Neural cell (in vitro differentiated cells): Measurements from ENCODE around the gene CAMKMT. TPM values are rescaled to one million over a fixed set of nuclear protein-coding genes. Genes with fewer than 3 reads are reported as not detected.

ENCODE experiments used
- H2AFZ ChIP-seq: fragments of 200-600, 300-800 bp; sonication (generic), shearing (Covaris generic); 2 replicates; pipeline ENCODE4 v1.6.0; 2014; ENCODE audit warnings: low read depth, mild to moderate bottlenecking, antibody characterized with exemption, low read length, moderate library complexity
- H3F3A ChIP-seq: fragments of 200-600 bp; shearing (Covaris generic); 2 replicates; pipeline ENCODE4 v1.6.1; 2016; ENCODE audit warnings: mild to moderate bottlenecking, moderate library complexity, mixed read lengths, antibody characterized with exemption, low read length; ENCODE audit not compliant: insufficient read depth, poor library complexity, severe bottlenecking
- H3K27ac ChIP-seq: fragments of 200-600, 300-800 bp; sonication (generic), shearing (Covaris generic); 2 replicates; pipeline ENCODE4 v1.5.1; 2014; ENCODE audit warnings: mild to moderate bottlenecking, low read length, moderate library complexity
- H3K27me3 ChIP-seq: fragments of 300-800, 200-600 bp; sonication (generic), shearing (Covaris generic); 2 replicates; pipeline ENCODE4 v1.6.0; 2014; ENCODE audit warnings: mild to moderate bottlenecking, low read depth, low read length, moderate library complexity; ENCODE audit not compliant: insufficient read depth
- H3K36me3 ChIP-seq: fragments of 300-800, 200-600 bp; sonication (generic), shearing (Covaris generic); 2 replicates; pipeline ENCODE4 v1.5.1; 2014; ENCODE audit warnings: mild to moderate bottlenecking, antibody characterized with exemption, low read length, moderate library complexity; ENCODE audit not compliant: insufficient read depth
- H3K4me2 ChIP-seq: fragments of 300-800, 200-600 bp; sonication (generic), shearing (Covaris generic); 2 replicates; pipeline ENCODE4 v1.6.0; 2014; ENCODE audit warnings: mild to moderate bottlenecking, low read length
- H3K4me3 ChIP-seq: fragments of 300-800, 200-600 bp; sonication (generic), shearing (Covaris generic); 2 replicates; pipeline ENCODE4 v1.5.1; 2014; ENCODE audit warnings: mild to moderate bottlenecking, low read length, moderate library complexity
- H3K79me2 ChIP-seq: fragments of 200-600 bp; shearing (Covaris generic); replicated peaks from 2 replicates; pipeline ENCODE4 v1.6.0; 2014; ENCODE audit warnings: mild to moderate bottlenecking, low read length, moderate library complexity; ENCODE audit not compliant: insufficient read depth
- H3K9ac ChIP-seq: fragments of 300-800, 200-600 bp; sonication (generic), shearing (Covaris generic); 2 replicates; pipeline ENCODE4 v1.6.1; 2016; ENCODE audit warnings: mild to moderate bottlenecking, low read length, mixed read lengths
- H3K9me2 ChIP-seq: fragments of 200-600 bp; shearing (Covaris generic); 2 replicates; pipeline ENCODE4 v1.6.1; 2016; ENCODE audit warnings: mild to moderate bottlenecking, low read length, mixed read lengths; ENCODE audit not compliant: insufficient read depth
- H3K9me3 ChIP-seq: fragments of 200-600, 300-800 bp; sonication (generic), shearing (Covaris generic); 2 replicates; pipeline ENCODE4 v1.6.1; 2016; ENCODE audit warnings: mild to moderate bottlenecking, mixed run types, low read length, moderate library complexity, mixed read lengths
- H4K20me1 ChIP-seq: fragments of 200-600 bp; shearing (Covaris generic); 2 replicates; pipeline ENCODE4 v1.6.1; 2016; ENCODE audit warnings: mild to moderate bottlenecking, mixed run types; ENCODE audit not compliant: insufficient read depth
- CTCF ChIP-seq: fragments of 450-650 bp; IDR thresholded peaks from 2 replicates; pipeline ENCODE4 v1.5.1; 2014; ENCODE audit warnings: antibody characterized with exemption, mild to moderate bottlenecking, moderate library complexity; ENCODE audit not compliant: poor library complexity, severe bottlenecking
- EP300 ChIP-seq: fragments of 450-650 bp; conservative IDR thresholded peaks from 2 replicates; pipeline ENCODE4 v1.6.1; 2014; ENCODE audit warnings: antibody characterized with exemption, mild to moderate bottlenecking, moderate library complexity; ENCODE audit not compliant: poor library complexity, severe bottlenecking
- EZH2 ChIP-seq: fragments of 200-600, 300-800 bp; shearing (Covaris generic), sonication (generic); IDR thresholded peaks from 2 replicates; pipeline ENCODE4 v1.6.1; 2014; ENCODE audit warnings: antibody characterized with exemption, low read length, borderline replicate concordance, mild to moderate bottlenecking; ENCODE audit not compliant: insufficient read depth, poor library complexity, severe bottlenecking
- MXI1 ChIP-seq: fragments of 450-650 bp; conservative IDR thresholded peaks from 2 replicates; pipeline ENCODE4 v1.6.1; 2014; ENCODE audit warnings: antibody characterized with exemption, mild to moderate bottlenecking; ENCODE audit not compliant: poor library complexity, severe bottlenecking
- POLR2AphosphoS5 ChIP-seq: IDR thresholded peaks from 2 replicates; pipeline ENCODE4 v1.6.1; 2012
- RAD21 ChIP-seq: fragments of 450-650 bp; conservative IDR thresholded peaks from 2 replicates; pipeline ENCODE4 v1.6.1; 2014; ENCODE audit warnings: antibody characterized with exemption, mild to moderate bottlenecking, moderate library complexity
- REST ChIP-seq: IDR thresholded peaks from 2 replicates; pipeline ENCODE4 v1.6.1; 2012; ENCODE audit warnings: borderline replicate concordance
- SMC3 ChIP-seq: fragments of 450-650 bp; conservative IDR thresholded peaks from 2 replicates; pipeline ENCODE4 v1.6.1; 2014; ENCODE audit warnings: antibody characterized with exemption, mild to moderate bottlenecking, moderate library complexity; ENCODE audit not compliant: poor library complexity
- TAF1 ChIP-seq: IDR thresholded peaks from 2 replicates; pipeline ENCODE4 v1.6.1; 2012; ENCODE audit warnings: low read depth
- polyA plus RNA-seq: library from polyadenylated mRNA; depleted of rRNA; stranded (reverse); fragments of >200 nt; gene quantifications from 2 replicates; pipeline ENCODE4 v1.2.3, GENCODE V29; 2014

The CAMKMT gene
- polyA plus RNA-seq, 1 donor from 2014 or later: 5.1 TPM

GRCh38 chr2:44455877-44456276 is 94.1 kb downstream of the CAMKMT start:
- no peak overlapping the region for H3K9ac ChIP-seq
- H4K20me1 ChIP-seq: no peaks in the 10 kb centered on the region
- no peak overlapping the region for H2AFZ ChIP-seq
- H3K4me2 ChIP-seq: no peak overlapping the region
- no peaks in the 10 kb centered on the region for H3K9me2 ChIP-seq
- H3K27ac ChIP-seq: no peak overlapping the region
- TF ChIP-seq SMC3: no peak
- TF ChIP-seq MXI1: no peak
- no peaks in the 10 kb centered on the region for H3K36me3 ChIP-seq
- no peaks in the 10 kb centered on the region for H3F3A ChIP-seq
- no peaks in the 10 kb centered on the region for H3K79me2 ChIP-seq
- peaks cover 20% of the 10 kb centered on the region for H3K27me3 ChIP-seq
- H3K9me3 ChIP-seq: no peaks in the 10 kb centered on the region
- no peak overlapping the region for H3K4me3 ChIP-seq

- no peaks in the 10 kb centered on the region for H3K9me3 ChIP-seq
- no peaks in the 10 kb centered on the region for H3F3A ChIP-seq
- H3K9ac ChIP-seq: no peak overlapping the region
- H3K36me3 ChIP-seq: no peaks in the 10 kb centered on the region
- no peak overlapping the region for H3K27ac ChIP-seq
- no peak overlapping the region for H3K4me2 ChIP-seq
- no peak overlapping the region for H3K4me3 ChIP-seq
- H3K27me3 ChIP-seq: peaks cover 14% of the 10 kb centered on the region
- no peaks in the 10 kb centered on the region for H3K9me2 ChIP-seq
- no peaks in the 10 kb centered on the region for H4K20me1 ChIP-seq
- H3K79me2 ChIP-seq: no peaks in the 10 kb centered on the region
- H2AFZ ChIP-seq: no peak overlapping the region
- TF ChIP-seq EZH2: no peak
- TF ChIP-seq REST: no peak
- TF ChIP-seq RAD21: no peak
- TF ChIP-seq POLR2AphosphoS5: no peak
- TF ChIP-seq EP300: no peak
- no peak for TF ChIP-seq SMC3
- TF ChIP-seq CTCF: no peak
- no peak for TF ChIP-seq MXI1
- no peak for TF ChIP-seq TAF1
These were observed 95.2 kb downstream of the CAMKMT start for GRCh38 chr2:44456946-44457345.

- Histone ChIP-seq H3K27ac (no peak overlapping the region), H3K9me3 (peaks cover 7% of the 10 kb centered on the region), H3K4me2 (no peak overlapping the region), H2AFZ (no peak overlapping the region), H3K36me3 (no peaks in the 10 kb centered on the region), H3F3A (no peaks in the 10 kb centered on the region), H3K9ac (no peak overlapping the region), H4K20me1 (no peaks in the 10 kb centered on the region), H3K4me3 (no peak overlapping the region), H3K27me3 (peaks cover 2% of the 10 kb centered on the region), H3K79me2 (no peaks in the 10 kb centered on the region), H3K9me2 (no peaks in the 10 kb centered on the region)
- TF ChIP-seq EP300 (no peak), MXI1 (no peak)
These were observed 98.0 kb downstream of the CAMKMT start for GRCh38 chr2:44459739-44460138.
